Activated T-helper 1 cell treated with Interleukin-2 at 50 U/mL for 16 hours (primary cell): ENCODE measurements around the gene TRAF5.
A peak's percentile ranks its signal among the peaks of the same experiment; 100 is the strongest.
"Not testable (repeated sequence)": the region's sequence is repeated elsewhere in the genome, so short reads cannot be mapped to it uniquely, and the experiment has no call there.

ENCODE experiments used
- DNase-seq: peaks from one replicate; pipeline ENCODE4 v3.0.0-alpha.2; 2020; ENCODE audit warnings: low read depth

Gene TRAF5

DNA sequence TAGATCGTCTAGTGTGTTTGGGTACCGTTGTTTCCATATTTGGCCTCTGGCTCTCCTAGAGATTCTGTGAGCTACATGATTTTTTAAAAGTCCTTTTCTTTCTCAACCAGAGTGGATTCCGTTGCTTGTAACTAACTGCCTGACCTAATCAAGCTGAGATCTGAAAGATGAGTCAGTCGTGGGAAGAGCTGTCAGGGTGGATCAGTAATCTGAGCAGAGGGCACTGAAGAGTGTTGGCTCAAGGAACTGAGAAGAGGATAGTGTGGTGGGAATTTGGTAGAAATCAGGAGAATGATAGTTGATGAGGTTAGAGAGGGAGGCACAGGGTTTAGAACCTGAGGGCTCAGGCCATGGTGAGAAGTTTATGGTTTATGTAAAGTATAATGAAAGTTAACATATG is 52.2 kb downstream of the TRAF5 start:
- DNase-seq = no peak

DNA sequence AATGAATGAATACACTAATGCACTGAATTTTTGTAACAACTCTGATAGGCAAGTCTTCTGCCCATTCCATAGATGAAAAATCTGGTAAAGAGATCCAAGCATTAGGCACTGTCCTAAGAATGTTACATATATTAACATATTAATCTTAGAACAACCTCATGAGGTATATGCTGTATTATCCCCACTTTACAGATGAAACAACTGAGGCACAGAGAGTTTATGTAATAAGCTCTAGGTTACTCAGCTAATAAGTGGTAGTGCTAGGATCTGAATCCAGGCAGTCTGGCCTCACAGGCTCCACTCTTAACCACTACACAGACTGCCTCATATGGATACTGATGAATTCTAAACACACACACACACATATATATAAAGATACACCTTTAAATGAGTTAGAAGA is 52.8 kb downstream of the TRAF5 start:
- DNase-seq = no peak

DNA sequence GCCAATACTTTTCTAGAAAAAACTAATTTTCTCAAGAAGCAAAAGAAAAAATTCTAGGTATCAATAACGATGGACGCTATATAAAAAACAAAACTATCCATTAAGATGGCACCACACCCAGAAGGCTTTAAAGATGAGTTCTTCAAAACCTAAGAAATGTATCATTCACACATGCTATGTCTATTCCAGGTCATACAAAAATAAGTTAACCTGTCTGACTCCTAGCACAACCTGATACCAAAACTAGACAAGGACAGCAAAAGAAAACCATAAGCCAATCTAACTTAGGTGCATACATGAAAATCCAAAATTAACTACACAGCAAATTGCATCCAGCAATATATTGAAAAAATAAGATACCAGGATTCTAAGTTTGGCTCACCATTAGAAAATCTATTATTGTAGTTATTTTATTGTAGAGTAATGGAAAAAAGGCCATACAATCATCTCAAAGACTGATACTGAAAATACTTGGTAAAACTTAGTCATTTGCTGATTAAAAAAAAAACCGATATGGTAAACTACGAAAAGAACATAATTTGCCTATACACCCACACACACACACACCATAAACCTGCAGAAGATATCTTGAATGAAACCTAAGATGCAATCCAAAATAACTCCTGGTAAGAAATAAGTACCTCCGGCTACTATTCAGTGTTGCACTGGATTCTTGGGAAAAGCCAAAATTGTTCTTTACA is 55.0 kb downstream of the TRAF5 start:
- no peak for DNase-seq

DNA sequence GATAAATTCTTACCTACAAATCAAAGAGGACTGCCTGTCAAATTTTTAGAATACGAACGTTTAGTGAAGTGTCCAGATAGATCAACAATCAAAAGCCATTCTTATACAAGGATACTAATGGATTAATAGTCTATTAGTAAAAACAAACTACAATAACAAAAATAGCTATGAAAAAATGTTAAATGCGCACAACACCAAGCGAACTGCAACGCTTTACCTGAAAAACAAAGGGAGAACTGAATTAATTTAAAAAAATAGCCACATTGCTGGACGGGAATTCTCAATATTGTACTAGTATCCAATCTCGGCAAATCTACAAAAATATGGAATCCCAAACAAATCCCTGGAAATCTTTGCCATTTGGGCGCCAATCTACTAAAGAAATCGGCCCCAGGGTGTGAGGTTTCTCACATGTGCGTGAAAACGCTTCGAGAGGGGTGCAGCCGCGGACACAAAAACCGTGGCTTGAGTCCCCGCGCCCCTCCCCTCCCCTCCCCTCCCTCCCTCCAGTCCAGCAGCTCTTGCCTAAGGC is 55.6 kb downstream of the TRAF5 start:
- DNase-seq = no peak

DNA sequence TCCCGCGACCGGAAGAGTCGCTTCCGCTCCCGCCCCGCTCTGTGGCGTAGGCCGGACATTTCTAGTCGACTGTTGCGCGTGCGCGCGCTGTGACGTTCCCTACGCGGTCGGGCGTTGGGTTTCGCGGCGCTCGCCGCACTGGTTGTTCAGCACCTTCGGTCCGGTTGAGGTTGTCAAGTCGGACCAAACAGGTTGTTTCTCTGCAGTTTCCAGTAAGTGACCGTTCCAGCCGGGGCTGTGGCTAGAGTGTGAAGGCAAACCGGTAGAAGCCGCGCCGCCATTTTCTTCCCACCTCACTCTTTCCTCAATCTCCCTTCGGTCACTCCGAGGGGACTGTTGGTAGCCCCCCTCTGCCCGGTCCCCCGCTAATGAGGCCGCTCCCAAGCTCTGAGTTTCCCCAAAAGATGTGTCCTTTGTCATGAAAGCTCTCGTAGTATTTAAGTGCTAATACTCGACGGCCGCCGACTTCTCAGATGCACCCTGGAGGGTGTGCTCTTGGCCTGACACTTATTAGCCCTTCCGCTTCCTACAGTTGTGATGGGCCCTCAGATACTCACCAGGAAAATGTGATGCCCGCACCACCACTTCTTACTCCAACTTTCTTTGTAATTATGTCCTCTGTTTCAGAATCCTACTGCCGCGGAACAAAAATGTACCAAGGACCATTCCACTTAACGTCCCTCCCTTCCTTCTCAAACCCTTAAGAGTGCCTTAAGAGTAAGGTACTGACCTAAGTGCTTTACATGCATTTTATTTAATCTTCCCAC is 56.3 kb downstream of the TRAF5 start:
- peak; percentile 69 for DNase-seq

DNA sequence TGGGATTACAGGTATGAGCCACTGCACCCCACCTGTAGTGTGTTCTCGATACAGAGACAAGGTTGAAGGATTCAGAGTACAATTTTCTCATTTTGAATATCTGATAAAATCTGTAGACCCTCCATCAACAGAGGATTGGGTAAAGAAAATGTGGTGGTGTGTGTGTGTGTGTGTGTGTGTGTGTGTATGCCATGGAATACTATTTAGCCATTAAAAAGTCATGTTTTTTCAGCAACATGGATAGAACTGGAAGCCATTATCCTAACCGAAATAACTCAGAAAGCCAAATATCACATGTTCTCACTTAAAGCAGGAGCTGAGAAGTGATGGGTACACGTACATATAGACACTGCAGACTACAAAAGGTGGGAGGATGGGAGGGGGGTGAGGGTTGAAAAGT is 57.9 kb downstream of the TRAF5 start:
- no peak for DNase-seq

DNA sequence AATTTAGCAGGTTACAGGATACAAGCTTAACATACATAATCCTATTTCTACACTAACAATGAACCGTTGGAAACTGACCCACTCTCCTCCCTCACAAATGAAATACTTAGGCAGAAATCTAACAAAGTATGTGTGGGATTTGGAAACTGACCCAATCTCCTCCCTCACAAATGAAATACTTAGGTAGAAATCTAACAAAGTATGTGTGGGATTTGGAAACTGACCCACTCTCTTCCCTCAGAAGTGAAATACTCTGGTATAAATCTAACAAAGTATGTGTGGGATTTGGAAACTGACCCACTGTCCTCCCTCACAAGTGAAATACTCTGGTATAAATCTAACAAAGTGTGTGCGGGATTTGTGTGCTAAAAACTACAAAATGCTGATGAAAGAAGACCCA is 60.3 kb downstream of the TRAF5 start:
- DNase-seq = no peak

DNA sequence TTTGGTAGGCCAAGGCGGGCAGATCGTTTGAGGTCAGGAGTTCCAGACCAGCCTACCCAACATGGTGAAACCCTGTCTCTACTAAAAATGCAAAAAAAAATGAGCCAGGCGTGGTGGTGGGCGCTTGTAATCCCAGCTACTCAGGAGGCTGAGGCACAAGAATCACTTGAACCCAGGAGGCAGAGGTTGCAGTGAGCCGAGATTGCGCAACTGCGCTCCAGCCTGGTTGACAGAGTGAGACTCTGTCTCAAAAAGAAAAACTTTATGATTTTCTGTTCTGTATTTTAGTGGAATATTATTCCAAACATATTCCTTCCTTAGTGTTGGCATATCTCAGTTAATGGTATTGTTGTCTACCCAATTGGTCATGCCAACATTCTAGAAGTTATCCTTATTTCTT is 64.2 kb downstream of the TRAF5 start:
- DNase-seq = not testable (repeated sequence)

DNA sequence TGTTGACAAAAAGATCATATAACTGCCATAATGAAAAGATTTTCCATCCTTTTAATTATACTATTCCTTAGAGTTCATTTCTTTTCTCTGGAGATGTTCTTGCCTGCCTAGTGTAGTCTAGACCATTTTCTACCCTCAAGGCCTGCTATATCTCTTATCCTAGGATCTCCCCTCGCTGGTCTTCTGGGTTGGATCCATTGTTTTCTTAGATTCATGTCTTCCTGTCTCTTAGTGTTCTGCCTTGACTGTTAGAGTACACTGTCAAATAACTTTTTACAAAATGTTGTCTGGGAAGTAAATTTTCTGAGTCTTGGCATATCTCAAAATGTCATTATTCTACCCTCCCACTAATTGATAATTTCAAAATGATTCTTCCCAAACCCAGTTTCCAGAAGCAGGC is 66.6 kb downstream of the TRAF5 start:
- DNase-seq = no peak

DNA sequence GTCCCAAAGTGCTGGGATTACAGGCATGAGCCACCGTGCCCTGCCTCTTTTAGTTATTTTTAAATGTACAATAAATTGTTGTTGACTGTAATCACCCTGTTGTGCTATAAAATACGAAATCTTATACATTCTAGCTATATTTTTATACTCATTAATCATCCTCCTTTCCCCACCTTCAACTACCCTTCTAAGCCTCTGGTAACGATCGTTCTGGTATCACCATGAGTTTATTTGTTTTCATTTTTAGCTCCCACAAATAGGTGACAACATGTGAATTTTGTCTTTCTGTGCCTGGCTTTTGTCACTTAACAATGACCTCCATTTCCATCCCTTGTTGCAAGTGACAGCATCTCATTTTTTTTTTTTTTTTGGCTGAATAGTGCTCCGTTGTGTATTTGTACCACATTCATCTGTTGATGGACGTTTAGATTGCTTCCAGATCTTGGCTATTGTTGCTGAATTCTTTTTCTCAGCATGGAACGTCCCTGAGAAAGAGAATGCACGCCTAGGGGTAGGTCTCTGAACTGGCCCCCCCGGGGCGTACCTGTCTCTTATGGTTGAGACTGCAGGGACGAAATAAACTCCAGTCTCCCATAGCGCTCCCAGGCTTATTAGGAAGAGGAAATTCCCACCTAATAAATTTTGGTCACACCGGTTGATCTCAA is 71.8 kb downstream of the TRAF5 start:
- not testable (repeated sequence) for DNase-seq

DNA sequence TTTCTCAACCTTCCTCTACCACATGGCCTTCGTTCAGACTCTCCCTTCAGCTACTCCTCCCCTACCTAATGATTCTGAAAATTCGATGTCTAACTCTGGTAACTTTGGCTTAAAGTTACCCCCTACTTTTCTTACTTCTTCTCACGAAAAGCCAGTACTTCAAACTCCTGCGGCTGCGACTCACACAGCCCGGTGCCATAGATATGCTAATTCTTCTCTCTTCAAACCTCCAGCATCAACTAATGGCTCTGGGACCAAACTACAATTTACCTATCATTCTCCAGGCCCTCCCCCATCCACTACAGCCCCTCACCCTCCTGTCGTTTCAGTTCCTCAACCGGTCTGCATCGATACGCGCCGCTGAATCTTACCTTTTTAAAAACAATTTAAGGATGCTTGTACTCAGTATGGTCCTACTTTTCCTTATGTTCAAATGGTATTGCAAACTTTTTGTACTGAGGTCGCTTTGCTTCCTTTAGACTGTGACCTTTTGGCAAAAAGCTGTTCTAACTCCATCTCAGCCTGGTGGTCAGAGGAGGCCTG is 73.3 kb downstream of the TRAF5 start:
- DNase-seq = not testable (repeated sequence)

DNA sequence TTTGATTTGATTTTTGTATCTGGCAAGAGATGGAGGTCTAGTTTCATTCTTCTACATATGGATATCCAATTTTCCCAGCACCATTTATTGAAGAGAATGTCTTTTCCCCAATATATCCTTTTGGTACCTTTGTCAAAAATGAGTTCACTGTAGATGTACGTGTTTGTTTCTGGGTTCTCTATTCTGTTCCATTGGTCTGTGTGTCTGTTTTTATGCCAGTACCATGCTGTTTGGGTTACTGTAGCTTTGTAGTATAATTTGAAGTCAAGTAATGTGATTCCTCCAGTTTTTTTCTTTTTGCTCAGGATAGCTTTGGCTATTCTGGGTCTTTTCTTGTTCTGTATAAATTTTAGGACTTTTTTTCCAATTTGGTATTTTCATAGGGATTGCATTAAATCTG is 75.1 kb downstream of the TRAF5 start:
- DNase-seq = not testable (repeated sequence)

DNA sequence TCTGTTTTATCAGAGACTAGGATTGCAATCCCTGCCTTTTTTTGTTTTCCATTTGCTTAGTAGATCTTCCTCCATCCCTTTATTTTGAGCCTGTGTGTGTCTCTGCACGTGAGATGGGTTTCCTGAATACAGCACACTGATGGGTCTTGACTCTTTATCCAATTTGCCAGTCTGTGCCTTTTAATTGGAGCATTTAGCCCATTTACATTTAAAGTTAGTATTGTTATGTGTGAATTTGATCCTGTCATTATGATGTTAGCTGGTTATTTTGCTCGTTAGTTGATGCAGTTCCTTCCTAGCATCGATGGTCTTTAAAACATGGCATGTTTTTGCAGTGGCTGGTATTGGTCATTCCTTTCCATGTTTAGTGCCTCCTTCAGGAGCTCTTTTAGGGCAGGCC is 79.5 kb downstream of the TRAF5 start:
- not testable (repeated sequence) for DNase-seq

DNA sequence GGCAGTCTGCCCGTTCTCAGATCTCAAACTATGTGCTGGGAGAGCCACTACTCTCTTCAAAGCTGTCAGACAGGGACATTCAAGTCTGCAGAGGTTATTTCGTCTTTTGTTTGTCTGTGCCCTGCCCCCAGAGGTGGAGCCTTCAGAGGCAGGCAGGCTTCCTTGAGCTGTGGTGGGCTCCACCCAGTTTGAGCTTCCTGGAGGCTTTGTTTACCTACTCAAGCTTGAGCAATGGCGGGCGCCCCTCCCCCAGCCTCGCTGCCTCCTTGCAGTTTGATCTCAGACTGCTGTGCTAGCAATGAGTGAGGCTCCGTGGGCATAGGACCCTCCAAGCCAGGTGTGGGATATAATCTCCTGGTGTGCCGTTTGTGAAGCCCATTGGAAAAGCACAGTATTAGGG is 81.1 kb downstream of the TRAF5 start:
- DNase-seq = not testable (repeated sequence)

DNA sequence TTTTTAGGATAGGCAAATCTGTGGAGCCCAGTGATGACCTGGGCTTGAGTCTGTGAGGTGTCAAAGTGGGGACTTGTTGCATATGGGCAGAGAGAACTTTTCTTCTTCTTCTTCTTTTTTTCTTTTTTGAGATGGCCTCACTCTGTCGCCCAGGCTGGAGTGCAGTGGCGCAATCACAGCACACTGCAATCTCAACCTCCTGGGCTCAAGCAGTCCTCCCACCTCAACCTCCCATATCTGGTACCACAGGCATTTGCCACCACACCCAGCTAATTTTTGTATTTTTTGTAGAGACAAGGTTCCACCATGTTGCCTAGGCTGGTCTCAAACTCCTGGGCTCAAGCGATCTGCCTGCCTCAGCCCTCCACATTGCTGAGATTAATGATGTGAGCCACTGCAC is 85.0 kb downstream of the TRAF5 start:
- DNase-seq = no peak

DNA sequence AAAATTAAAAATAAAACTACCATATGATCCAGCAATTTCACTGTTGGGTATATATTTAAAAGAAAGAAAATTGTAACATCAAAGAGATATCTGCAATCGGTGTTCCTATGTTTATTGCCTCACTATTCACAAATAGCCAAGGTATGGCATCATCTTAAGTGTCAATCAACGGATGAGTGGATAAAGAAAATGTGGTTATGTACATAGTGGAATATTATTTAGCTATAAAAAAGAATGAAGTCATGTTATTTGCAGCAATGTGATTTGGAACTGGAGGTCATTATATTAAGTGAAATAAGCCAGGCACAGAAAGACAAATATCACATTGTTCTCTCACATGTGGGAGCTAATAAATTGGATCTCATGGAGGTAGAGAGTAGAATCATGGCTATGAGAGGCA is 89.1 kb downstream of the TRAF5 start:
- DNase-seq = no peak

DNA sequence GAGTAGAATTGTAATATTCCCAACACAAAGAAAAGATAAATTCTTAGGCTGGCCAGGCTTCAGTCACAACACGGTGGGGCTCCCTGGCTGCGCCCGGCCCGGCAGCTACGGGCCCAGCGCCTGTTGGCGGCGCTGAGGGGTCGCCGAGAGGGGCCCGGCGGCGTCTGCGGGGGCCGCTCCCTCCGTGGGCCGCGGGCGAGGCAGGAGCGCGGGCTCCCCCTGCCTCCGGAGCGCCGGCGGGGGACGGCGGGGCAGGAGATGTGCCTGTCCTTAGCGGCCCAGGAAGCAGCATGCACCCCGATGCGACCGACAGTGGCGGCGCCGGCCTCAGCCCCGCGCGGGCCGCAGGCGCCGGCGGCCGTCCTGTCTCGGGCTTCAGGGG is 89.6 kb downstream of the TRAF5 start:
- peak; percentile 3 for DNase-seq

DNA sequence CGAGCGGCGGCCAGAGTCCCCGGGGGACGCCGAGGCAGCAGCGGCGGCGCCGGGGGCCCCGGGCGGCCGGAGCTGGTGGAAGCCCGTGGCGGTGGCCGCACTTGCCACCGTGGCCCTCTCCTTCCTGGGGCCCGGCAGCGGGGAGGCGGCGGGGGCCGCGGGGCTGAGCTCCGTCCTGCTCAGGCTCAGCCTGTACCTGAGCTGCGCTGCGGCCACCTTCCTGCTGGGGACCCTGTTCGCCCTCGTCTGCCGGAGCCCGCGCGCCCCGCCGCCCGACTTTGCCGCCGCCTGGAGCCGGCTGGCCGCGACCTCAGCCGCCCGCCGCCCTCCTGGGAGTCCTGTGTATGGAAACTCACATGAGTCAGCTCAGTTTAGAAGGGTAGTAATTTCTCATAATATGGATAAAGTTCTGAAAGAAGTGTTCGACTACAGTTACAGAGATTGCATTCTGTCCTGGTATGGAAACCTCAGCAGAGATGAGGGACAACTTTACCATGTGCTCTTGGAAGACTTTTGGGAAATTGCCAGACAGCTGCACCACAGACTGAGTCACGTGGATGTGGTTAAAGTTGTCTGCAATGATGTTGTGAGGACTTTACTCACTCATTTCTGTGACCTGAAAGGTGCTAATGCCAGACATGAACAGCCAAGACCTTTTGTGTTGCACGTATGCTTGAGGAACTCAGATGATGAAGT is 90.1 kb downstream of the TRAF5 start:
- DNase-seq = peak; percentile 15

DNA sequence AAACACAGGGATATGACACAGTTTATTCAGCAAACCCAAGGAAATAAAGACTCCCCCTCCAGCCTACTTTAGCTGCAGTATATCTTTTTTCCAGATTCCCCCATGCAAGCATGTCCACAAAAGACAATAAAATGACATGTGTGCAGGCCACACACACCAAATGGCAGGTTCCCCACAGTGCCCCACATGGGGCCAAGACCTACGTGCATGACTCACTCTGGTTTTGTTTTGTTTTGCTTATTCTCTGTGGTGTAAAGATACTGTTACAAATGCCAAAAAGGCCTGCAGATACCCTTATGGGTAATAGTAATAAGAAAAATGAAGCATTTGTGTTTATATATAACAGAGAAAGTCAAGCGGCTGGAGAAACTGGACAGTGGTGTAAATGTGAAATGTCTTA is 93.8 kb downstream of the TRAF5 start:
- no peak for DNase-seq

DNA sequence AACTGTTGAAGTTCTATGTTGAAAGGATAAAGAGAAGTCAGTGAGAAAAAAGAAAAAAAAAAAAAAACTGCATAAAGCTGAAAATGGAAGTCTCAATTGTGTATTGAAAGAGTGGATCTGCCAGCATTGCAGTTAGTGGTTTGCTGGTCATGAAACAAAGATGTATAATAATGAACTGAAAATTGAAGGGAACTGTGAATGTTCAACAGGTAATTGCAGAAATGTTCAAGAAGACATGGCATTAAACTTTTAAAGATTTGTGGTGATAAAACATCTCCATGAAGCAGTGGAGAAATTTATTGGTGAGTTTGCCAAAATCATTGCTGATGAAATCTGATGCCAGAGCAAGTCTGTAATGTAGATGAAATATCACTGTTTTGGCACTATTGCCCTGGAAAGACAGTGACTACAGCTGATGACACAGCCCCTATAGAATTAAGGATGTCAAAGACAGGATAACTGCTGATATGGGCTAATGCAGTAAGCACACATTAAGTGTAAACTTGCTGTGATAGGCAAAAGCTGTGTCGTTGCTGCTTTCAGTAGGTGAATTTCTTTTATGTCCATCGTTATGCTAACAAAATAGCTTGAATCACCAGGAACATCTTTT is 94.3 kb downstream of the TRAF5 start:
- DNase-seq = no peak

DNA sequence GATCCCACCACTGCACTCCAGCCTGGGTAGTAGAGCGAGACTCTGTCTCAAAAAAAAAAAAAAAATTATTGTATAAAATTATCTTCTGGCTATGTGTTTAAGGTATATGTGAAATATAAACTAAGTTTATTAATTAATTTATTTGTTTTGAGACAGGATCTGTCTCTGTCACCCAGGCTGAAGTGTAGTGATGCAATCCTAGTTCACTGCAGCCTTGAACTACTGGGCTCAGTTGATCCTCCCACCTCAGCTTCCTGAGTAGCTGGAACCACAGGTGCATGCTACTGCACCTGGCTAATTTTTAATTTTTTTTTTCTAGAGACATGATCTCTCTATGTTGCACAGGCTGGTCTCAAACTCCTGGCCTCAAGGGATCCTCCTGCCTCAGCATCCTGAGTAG is 97.4 kb downstream of the TRAF5 start:
- DNase-seq = no peak
